Heart right ventricle (tissue), 16 donors: ENCODE measurements around the gene NSG1. TPM values are rescaled to one million over a fixed set of nuclear protein-coding genes. Genes with fewer than 3 reads are reported as not detected.

Source experiments
- ATAC-seq, 8 donors: fragments of 200-7000 bp; cut with Tn5 transposase; one replicate each; pipeline ENCODE4 v1.9.1; 2020; ENCODE audit warnings: mild to moderate bottlenecking in 8 of 8, moderate library complexity in 8 of 8, moderate number of reproducible peaks in 1 of 8
- DNase-seq, 2 donors: peaks; one replicate each; pipeline ENCODE4 v3.0.0-alpha.2; 2020
- H3K27ac ChIP-seq, 10 donors: fragments of 200-600 bp; sonication (generic) in 2 of 10; one replicate each; pipeline versions ENCODE4 v1.5.0 to v1.8.0; 2020 to 2022; ENCODE audit warnings: mild to moderate bottlenecking in 3 of 10
- H3K27me3 ChIP-seq, 7 donors: fragments of 200-600 bp; one replicate each; pipeline ENCODE4 v1.8.0; 2021 to 2022; ENCODE audit warnings: mild to moderate bottlenecking in 2 of 7
- H3K36me3 ChIP-seq, 9 donors: fragments of 200-600 bp; sonication (generic) in 1 of 9; one replicate each; pipeline versions ENCODE4 v1.5.0 to v1.8.0; 2020 to 2022; ENCODE audit warnings: mild to moderate bottlenecking in 2 of 9
- H3K4me1 ChIP-seq, 9 donors: fragments of 200-600 bp; sonication (generic) in 1 of 9; one replicate each; pipeline versions ENCODE4 v1.5.0 to v1.8.0; 2020 to 2022; ENCODE audit warnings: mild to moderate bottlenecking in 4 of 9
- H3K4me3 ChIP-seq, 10 donors: fragments of 200-600 bp; sonication (generic) in 2 of 10; one replicate each; pipeline versions ENCODE4 v1.5.0 to v1.8.0; 2020 to 2022; ENCODE audit warnings: mild to moderate bottlenecking in 7 of 10, moderate library complexity in 2 of 10
- H3K9me3 ChIP-seq, 11 donors: fragments of 200-600 bp in 10 of 11; sonication (generic) in 2 of 11; one replicate each; pipeline versions ENCODE4 v1.5.0 to v1.8.0; 2013 to 2022; ENCODE audit warnings: mild to moderate bottlenecking in 2 of 11, control low read depth in 1 of 11, moderate library complexity in 1 of 11
- WGBS, 2 donors: extraction: QIAGEN DNeasy Blood & Tissue Kit; methylation state at CpG; one replicate each; pipeline ENCODE4 v1.1.7; 2013; ENCODE audit warnings: inconsistent platforms in 1 of 2; 5-methylcytosine and 5-hydroxymethylcytosine counted together
- intact Hi-C, 10 donors: fragments of 100-400 bp; cut with DNase I; formaldehyde crosslinking; loops; one replicate each; pipeline versions ENCODE4 v1.11.1 to v1.14.2; 2022
- polyA plus RNA-seq, 2 donors: library from polyadenylated mRNA; stranded (reverse); fragments of 200-250 nt; gene quantifications; one replicate each; pipeline ENCODE4 v1.2.3, GENCODE V29; 2013
- total RNA-seq, 10 donors: library from RNA; stranded (reverse); fragmentation: NEBNext Ultra II Directional in 3 of 10; extraction: Animal tissue kit (Norgen Biotek cat#: 25700) in 3 of 10; gene quantifications; one replicate each; pipeline versions ENCODE4 v1.2.1 to v1.2.4, GENCODE V29; 2021 to 2023
- TF ChIP-seq, protein P1 (sequence below), 9 donors: fragments of 200-600 bp; sonication (generic) in 2 of 9; IDR thresholded peaks; one replicate each; pipeline versions ENCODE4 v1.5.0 to v1.8.0; 2021 to 2022; ENCODE audit warnings: antibody characterized with exemption in 9 of 9, mild to moderate bottlenecking in 5 of 9, moderate library complexity in 1 of 9
- donor health status: Arrhythmogenic right ventricular cardiomyopathy.
- donor health status: ischemic (EF 13 %, LVEDD 7.1; RV severe dilation, severe dysfunction).
- donor health status: healthy with polysubstance abuse.
- donor health status: DM: no; HTN: yes; CAD: no.
- donor health status: DM: no; HTN: no; CAD: no.
- donor health status: ischemic (EF 25% LVEDD 6.9; RV normal size, moderate dysfunction).
- donor health status: ischemic (EF 25% LVEDD 5.7; RV mildly dilated, moderate dysfunction).
- donor health status: healthy.
- donor health status: DM: yes; HTN: yes; CAD: no.
- donor health status: Ischemic cardiomyopathy.
- donor health status: ischemic (EF 35%, LVEDD 5.7; RV mildly dilated, moderate dysfunction).
- donor health status: nonischemic (EF 11% LVEDD 7.7; RV severe dilation, severe dysfunction).
- donor health status: DM: yes; HTN: yes; CAD: no.
- donor health status: PGD.
- donor health status: ischemic (EF 29% LVEDD 5.4; RV normal size, mild dysfunction).
- donor health status: nonischemic (EF 23%, LVEDD 6.1; RV moderate dilation, normal function).

Gene NSG1
- total and polyA plus RNA-seq, 12 donors, result 1.4 to 10.5 (median 3.4) TPM

DNA sequence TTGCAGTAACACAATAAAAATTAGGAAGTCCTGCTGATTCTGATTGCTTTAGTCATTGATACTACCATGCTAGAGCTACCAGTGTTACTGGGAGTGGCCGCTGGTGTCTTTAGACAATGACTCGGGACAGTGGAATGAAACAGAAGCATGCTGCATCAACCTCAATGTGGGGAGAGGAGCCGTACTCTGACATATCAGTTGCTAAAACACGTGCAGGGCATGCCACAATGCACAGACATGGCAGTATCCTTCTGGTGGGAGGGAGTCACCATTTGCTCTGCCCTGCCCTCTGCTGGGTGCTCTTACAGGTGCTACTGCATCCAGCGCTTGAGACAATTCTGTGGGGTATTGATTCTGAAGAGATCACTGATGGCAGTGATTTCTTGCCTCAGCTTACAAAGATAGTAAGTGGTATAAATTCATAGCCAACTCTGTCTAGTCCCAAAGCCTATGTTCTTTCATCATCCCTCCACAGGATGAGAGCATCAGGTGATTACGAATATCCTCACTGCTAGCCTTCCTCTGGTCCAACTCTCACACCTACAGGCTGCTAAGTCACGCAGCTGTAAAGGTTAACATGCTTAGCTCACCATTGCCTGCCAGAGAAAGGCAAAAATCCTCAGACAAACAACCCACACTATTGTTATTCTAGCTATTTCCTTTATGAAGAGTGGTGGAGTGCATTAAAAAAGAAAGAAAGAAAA, 43.7 kb downstream of the NSG1 start:
- DNase-seq (no peak), ATAC-seq (peak in 4 of 8 donors; percentile 48 to 61 (median 50))
- Histone ChIP-seq H3K4me1 (peaks cover 0 to 7% (median 0%) of the 10 kb centered on the region in 9 donors), H3K27ac (no peak overlapping the region), H3K27me3 (no peaks in the 10 kb centered on the region), H3K4me3 (no peak overlapping the region), H3K9me3 (no peaks in the 10 kb centered on the region), H3K36me3 (peaks cover 0 to 69% (median 6%) of the 10 kb centered on the region in 9 donors)
- intact Hi-C loops, result loop anchor here in 1 of 10 donors (10.0 kb wide), 1 partner anchor 176 kb away; no protein-coding TSS in a partner anchor
- TF ChIP-seq, protein P1, sequence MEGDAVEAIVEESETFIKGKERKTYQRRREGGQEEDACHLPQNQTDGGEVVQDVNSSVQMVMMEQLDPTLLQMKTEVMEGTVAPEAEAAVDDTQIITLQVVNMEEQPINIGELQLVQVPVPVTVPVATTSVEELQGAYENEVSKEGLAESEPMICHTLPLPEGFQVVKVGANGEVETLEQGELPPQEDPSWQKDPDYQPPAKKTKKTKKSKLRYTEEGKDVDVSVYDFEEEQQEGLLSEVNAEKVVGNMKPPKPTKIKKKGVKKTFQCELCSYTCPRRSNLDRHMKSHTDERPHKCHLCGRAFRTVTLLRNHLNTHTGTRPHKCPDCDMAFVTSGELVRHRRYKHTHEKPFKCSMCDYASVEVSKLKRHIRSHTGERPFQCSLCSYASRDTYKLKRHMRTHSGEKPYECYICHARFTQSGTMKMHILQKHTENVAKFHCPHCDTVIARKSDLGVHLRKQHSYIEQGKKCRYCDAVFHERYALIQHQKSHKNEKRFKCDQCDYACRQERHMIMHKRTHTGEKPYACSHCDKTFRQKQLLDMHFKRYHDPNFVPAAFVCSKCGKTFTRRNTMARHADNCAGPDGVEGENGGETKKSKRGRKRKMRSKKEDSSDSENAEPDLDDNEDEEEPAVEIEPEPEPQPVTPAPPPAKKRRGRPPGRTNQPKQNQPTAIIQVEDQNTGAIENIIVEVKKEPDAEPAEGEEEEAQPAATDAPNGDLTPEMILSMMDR (IDR thresholded peaks at IDR 0.05), result peak in 7 of 9 donors; percentile 49 to 63 (median 55)
- WGBS, 2 donors, result 61 to 71% methylated on average over 7 of the region's 7 CpGs

DNA sequence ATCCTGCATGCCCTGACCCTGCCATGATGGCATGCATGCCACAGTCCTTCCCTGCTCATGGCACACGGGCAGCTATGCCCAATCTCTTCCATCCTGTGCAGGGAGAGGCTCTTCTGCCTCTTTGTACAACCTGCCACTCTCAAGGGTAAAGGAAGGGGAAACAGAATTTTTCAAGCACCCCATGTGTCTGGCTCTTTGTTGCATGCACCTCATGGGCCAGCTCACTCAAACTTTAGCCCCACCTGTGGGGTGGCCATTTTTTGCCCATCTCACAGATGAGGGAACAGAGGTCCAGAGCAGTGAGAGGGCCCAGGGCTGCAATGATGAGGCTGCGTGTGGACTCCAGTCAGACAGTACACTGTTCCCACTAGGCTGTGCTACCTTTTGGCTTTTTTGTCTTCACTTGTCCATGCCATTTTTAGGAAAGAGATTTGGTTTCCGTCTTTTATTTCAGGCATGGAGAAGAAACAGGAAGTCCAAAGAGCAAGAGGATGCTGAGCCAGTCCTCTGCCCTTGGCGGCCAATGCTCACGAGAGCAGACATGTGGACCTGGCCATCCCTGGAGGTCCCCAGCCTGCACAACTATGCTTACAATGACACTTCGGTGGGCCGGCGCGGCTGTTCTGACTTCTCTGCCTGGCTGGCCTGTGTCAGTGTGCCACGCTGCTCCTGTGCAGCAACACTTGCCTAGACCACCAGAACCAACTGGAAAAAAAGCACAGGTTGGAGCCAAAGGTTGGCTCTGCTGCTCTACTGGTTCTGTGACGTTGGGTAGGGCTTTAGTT, 45.6 kb downstream of the NSG1 start:
- 95% methylated on average over 11 of the region's 11 CpGs for WGBS, 2 donors
- no peak overlapping the region for H3K4me3 ChIP-seq
- DNase-seq (no peak), ATAC-seq (no peak)
- no peaks in the 10 kb centered on the region for H3K9me3 ChIP-seq
- H3K27me3 ChIP-seq, result no peaks in the 10 kb centered on the region
- intact Hi-C loops, result loop anchor here in 1 of 10 donors (10.0 kb wide), 1 partner anchor 178 kb away; no protein-coding TSS in a partner anchor
- peaks cover 0 to 7% (median 0%) of the 10 kb centered on the region in 9 donors for H3K4me1 ChIP-seq
- H3K36me3 ChIP-seq, result peaks cover 0 to 75% (median 11%) of the 10 kb centered on the region in 9 donors
- no peak overlapping the region for H3K27ac ChIP-seq
- TF ChIP-seq, protein P1 (IDR thresholded peaks at IDR 0.05), result no peak

DNA sequence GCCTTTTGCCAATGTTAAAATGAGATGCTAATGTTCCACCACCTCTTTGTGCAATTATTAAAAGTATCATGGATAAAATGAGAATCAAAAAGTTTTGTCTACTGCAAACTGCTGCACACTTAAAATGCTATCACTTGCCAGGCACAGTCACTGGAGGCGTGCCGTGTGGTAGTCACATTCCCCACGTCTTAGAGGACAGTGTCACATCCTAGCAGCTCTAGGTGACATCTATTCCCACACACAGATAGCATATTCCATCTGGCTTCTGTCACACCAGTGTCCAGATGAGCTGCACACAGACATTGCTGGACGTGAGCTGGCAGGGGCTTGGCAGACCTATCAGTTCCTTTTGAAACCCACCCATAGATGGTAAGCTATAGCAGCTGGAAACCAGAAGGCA, 47.0 kb downstream of the NSG1 start:
- no peak overlapping the region for H3K27ac ChIP-seq
- H3K4me3 ChIP-seq, result no peak overlapping the region
- DNase-seq, result no peak
- intact Hi-C loops, result loop anchor here in 1 of 10 donors (10.0 kb wide), 1 partner anchor 179 kb away; no protein-coding TSS in a partner anchor
- H3K36me3 ChIP-seq, result peaks cover 0 to 74% (median 21%) of the 10 kb centered on the region in 9 donors
- H3K9me3 ChIP-seq, result no peaks in the 10 kb centered on the region
- TF ChIP-seq, protein P1 (IDR thresholded peaks at IDR 0.05), result no peak
- H3K4me1 ChIP-seq, result peaks cover 0 to 7% (median 0%) of the 10 kb centered on the region in 9 donors
- no peaks in the 10 kb centered on the region for H3K27me3 ChIP-seq
- 38 to 71% methylated on average over 4 of the region's 4 CpGs for WGBS, 2 donors
- peak in 5 of 8 donors; percentile 62 to 83 (median 77) for ATAC-seq

DNA sequence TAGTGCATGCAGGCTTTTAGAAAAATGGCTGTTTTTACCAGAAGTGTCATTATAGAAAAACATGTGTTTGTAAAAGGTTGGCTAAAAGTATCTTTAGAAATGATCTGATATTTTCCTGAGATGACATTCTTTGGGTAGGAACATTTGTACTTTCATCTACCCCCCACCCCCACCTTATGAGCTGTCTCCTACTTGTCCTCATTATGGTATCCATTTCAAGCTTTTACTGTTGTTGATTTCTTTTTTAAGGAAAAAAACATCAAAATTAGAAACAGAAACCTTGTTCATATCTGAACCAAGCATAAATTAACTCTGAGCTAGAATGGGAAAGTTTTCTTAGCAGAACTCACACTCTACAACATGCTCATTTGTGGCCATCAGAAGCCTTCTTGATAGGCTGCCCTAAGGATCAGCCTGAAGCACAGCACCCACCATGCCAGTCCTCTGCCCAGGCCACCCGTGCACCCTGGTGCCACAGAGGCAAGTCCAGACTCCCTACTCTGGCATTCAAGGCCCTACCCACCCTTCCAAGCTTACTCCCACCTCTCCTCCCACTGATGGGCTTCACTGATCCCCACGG, 49.4 kb downstream of the NSG1 start:
- Histone ChIP-seq H3K36me3 (peaks cover 0 to 75% (median 21%) of the 10 kb centered on the region in 9 donors), H3K4me1 (peaks cover 0 to 7% (median 0%) of the 10 kb centered on the region in 9 donors), H3K27me3 (no peaks in the 10 kb centered on the region), H3K27ac (no peak overlapping the region), H3K9me3 (no peaks in the 10 kb centered on the region), H3K4me3 (no peak overlapping the region)
- TF ChIP-seq, protein P1 (IDR thresholded peaks at IDR 0.05), result no peak
- intact Hi-C loops, result loop anchor here in 1 of 10 donors (10.0 kb wide), 1 partner anchor 182 kb away; no protein-coding TSS in a partner anchor
- WGBS, 2 donors, result 97% methylated on average over 2 of the region's 2 CpGs
- DNase-seq (no peak), ATAC-seq (no peak)
